Measurements from ENCODE around the gene TESK1.

The TESK1 gene

DNA sequence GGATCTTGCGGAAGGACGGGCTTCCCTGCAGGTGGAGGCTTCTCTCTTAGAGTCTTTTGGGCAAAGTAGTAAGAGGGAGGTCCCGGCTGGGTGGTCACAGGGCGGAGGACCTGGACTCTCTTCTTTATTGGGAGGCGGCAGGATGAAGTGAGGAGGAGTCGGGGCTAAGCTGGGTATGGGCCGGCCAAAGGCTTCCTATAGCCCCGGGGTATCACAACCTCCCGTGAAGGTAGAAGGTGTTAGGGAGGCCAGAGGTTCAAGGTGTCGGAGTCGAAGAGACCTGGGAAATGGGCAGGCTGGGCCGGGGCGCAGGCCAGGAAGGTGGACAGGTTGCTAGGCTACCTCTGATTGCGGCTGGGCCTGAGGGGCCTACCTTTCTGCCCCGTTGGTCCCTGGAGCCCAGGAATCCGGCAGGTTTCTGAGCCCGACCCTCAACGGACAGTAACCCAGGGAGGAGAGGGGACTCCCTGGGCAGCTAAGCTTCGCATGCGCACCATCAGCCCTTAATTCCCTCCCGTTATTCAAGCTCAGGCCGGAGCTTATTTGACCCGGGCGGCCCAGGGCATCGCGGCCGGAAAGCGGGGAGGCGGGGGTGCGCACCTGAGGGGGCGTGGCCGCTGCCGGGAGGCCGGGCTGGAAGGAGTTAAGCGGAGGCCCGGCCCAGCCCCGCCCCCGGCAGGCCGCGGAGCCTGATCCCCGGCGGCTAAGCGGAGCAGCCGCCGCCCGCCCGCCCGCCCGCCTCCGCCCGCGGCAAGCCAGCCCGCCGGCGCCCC, at the start of gene TESK1:
TSS of gene TESK1 (plus strand) at position 685 of the 773 bp plus-strand sequence. CDS start 358 bp downstream, outside the sequence.
- TF ChIP-seq, protein P1, sequence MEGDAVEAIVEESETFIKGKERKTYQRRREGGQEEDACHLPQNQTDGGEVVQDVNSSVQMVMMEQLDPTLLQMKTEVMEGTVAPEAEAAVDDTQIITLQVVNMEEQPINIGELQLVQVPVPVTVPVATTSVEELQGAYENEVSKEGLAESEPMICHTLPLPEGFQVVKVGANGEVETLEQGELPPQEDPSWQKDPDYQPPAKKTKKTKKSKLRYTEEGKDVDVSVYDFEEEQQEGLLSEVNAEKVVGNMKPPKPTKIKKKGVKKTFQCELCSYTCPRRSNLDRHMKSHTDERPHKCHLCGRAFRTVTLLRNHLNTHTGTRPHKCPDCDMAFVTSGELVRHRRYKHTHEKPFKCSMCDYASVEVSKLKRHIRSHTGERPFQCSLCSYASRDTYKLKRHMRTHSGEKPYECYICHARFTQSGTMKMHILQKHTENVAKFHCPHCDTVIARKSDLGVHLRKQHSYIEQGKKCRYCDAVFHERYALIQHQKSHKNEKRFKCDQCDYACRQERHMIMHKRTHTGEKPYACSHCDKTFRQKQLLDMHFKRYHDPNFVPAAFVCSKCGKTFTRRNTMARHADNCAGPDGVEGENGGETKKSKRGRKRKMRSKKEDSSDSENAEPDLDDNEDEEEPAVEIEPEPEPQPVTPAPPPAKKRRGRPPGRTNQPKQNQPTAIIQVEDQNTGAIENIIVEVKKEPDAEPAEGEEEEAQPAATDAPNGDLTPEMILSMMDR (IDR thresholded peaks at IDR 0.05; ENCODE audit: insufficient read depth, low read length, missing control alignments), result no peak
- H3K4me3 ChIP-seq (ENCODE audit: low read depth, low read length), result peak within 1 kb of the TSS; percentile 72
- POLR2A ChIA-PET, result no interaction called here
- CTCF ChIA-PET, result interaction anchor here (0.6 to 2.2 kb wide), 8 partner anchors 8 to 125 kb away, joined by 3 to 17 read pairs (median 8); no protein-coding TSS in a partner anchor
- DNase-seq (ENCODE audit: low read depth, low spot score), result no peak

DNA sequence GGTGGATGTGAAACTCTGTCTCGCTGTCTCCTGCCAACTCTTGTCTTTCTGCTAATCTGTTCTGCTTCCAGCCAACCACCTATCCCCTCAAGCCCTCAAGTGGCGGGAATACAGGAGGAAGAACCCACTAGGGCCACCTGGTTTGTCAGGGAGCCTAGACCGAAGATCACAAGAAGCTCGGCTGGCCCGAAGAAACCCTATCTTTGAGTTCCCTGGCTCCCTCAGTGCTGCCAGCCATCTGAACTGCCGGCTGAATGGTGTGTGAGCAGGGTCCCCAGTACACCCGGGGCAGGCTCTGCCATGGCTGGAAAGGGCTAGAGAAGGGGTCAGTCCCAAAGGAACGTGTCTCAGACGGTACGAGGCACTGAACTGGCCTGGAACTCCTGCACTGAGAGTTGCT, 49.2 kb upstream of the TESK1 start:
- TF ChIP-seq, protein P1 (IDR thresholded peaks at IDR 0.05; ENCODE audit: insufficient read depth, low read length, missing control alignments), result no peak
- DNase-seq (ENCODE audit: low read depth, low spot score), result no peak
- ChIA-PET POLR2A (no interaction called here), CTCF (interaction anchor here (0.9 to 7.7 kb wide), 14 partner anchors 8 to 439 kb away, joined by 3 to 170 read pairs (median 31); partner anchors contain the start of gene RUSC2)
- no peak overlapping the region for H3K4me3 ChIP-seq (ENCODE audit: low read depth, low read length)

DNA sequence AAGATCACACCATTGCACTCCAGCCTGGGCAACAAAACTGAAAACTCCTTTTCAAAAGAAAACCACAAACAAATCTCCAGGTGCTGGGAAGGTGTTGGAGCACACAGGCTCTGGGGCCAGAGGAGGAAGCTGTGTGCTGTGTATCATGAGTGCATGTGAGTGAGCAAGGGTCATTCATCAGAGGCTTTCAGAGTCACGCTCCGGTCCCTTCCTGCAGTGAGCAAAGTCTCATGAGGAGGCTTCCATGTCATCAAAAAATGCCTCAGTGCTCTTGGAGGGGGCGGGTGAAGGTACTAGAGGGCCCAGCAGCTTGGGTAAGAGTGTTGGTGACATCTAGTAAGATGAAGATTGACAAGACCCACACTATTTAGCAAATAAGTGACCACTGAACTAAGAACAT, 48.3 kb upstream of the TESK1 start:
- no peak overlapping the region for H3K4me3 ChIP-seq (ENCODE audit: low read depth, low read length)
- ChIA-PET CTCF (interaction anchor here (0.8 to 7.7 kb wide), 8 partner anchors 7 to 90 kb away, joined by 3 to 170 read pairs (median 32); partner anchors contain the start of gene RUSC2), POLR2A (no interaction called here)
- no peak for DNase-seq (ENCODE audit: low read depth, low spot score)
- TF ChIP-seq, protein P1 (IDR thresholded peaks at IDR 0.05; ENCODE audit: insufficient read depth, low read length, missing control alignments), result no peak

DNA sequence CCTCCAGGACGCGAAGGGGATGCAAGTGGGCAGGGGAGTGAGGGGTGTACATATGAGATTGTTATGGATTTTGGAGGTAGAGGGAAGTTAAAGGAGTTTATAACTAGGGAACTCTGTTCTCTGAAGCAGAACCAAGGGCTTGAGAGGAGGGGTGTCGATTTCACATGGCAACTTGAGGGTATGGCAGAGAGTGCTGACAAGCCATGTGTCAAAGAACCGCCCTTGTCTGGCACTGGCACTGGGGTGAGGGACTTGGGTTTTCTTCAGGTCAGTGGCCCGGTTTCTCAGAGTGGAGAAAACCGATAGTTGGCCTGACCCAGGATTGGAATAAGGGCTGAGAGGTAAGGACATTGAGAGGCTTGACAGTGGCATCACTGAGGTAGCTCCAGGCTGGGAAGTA, 47.7 kb upstream of the TESK1 start:
- POLR2A ChIA-PET, result interaction anchor here (0.5 to 1.2 kb wide), 2 partner anchors 39 to 68 kb away, joined by 3 read pairs; partner anchors contain the start of gene RUSC2
- no peak overlapping the region for H3K4me3 ChIP-seq (ENCODE audit: low read depth, low read length)
- TF ChIP-seq, protein P1 (IDR thresholded peaks at IDR 0.05; ENCODE audit: insufficient read depth, low read length, missing control alignments), result no peak
- CTCF ChIA-PET, result interaction anchor here (0.8 to 7.7 kb wide), 7 partner anchors 7 to 89 kb away, joined by 3 to 170 read pairs (median 14); partner anchors contain the start of gene RUSC2
- DNase-seq (ENCODE audit: low read depth, low spot score), result no peak

- no peak for DNase-seq (ENCODE audit: low read depth, low spot score)
- TF ChIP-seq, protein P1 (IDR thresholded peaks at IDR 0.05; ENCODE audit: insufficient read depth, low read length, missing control alignments), result no peak
- POLR2A ChIA-PET, result interaction anchor here (1.2 kb wide), 1 partner anchor 40 kb away, joined by 3 read pairs; no protein-coding TSS in a partner anchor
- CTCF ChIA-PET, result interaction anchor here (1.5 to 7.7 kb wide), 4 partner anchors 69 to 89 kb away, joined by 5 to 170 read pairs (median 10); partner anchors contain the start of gene RUSC2
- H3K4me3 ChIP-seq (ENCODE audit: low read depth, low read length), result no peak overlapping the region
These were observed 46.9 kb upstream of the TESK1 start for GRCh38 chr9:35558185-35558584.
